Glomerular visceral epithelial cell (primary cell): ENCODE results near the gene PPFIBP1.
A peak's percentile ranks its signal among the peaks of the same experiment; 100 is the strongest.
"Not testable (repeated sequence)": the region's sequence is repeated elsewhere in the genome, so short reads cannot be mapped to it uniquely, and the experiment has no call there.

Experiments
- DNase-seq: peaks from one replicate; pipeline ENCODE4 v3.0.0-alpha.2; 2016; ENCODE audit errors: extremely low spot score

PPFIBP1 gene

DNA sequence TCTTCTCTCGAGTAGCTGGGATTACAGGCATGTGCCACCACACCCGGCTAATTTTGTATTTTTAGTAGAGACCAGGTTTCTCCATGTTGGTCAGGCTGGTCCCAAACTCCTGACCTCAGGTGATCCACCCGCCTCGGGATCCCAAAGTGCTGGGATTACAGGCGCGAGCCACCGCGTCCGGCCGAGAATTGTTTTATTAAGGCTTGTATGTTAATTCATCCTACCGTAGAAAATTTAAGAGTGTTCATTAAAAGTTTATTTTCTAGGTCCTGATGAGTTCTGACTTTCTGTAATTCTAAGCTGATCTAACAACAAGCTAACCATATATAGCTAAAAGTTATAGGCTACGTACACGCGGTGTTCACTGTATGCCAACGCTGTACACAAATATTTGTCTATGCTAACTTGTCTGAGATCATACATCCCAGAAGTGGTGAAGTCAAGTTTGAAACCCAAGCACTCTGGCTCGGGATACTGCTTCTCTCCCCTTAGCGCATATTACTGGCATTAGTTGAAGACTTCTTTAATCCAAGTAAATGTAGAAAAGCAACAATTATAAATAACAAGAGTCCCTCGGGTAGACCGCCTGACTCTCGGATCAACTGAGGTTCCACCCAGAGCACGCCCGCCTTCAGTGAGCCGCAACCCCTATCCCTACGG is 186.1 kb downstream of the PPFIBP1 start:
- DNase-seq = peak; percentile 28

DNA sequence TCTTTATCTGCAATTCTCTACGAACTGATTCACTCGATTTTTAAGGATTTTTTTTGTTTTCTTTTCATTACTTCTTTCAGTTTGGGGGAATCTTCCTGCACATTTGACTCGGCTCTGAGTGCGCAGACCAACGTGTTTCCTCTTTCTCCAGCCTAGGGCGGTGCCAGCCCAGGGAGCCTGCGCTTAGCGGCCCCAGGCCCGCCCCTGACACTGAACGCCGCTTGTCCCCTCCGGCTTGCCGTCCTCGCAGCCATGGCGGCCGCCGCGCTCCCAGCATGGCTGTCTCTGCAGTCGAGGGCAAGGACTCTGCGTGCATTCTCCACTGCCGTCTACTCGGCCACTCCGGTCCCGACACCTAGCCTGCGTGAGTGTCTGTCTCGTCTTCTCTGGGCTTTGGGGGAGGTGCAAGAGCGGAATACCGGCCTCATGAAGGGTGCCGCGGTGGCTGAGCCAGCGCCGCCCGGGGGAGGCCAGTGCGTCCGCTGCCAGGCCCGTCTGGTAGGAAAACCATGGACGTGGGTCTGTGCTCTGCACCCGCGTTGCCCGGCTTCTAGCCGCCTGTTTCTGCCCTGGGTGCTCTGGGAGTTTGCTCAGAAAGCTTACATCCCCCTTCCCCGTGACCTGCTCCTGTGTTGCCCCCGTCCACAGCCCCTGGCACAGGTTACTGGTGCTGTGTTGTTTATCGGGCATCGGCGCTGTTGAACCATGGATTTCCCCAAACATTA is 186.7 kb downstream of the PPFIBP1 start, which contains the start of gene MRPS35:
TSS of gene MRPS35 (plus strand) at position 241 of the 725 bp plus-strand sequence. CDS start at position 253, 12 bp downstream.
- peak; percentile 86 for DNase-seq

DNA sequence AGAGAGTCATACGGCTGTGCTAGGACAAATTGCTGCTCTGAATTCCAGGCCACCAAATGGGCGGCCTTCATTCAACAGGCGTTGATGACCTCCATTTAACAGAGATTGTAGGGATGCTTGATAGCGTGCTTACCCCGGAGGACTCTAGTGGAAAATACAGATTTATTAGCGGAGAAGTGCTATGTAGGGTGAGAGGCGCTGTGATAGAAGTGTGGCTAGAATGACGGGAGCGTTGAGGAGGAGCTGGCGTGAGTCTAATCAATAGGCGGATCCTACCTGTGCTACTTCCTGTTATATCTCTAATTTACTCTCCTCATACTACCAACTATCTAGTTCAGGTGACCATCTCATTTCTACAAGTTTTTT is 187.3 kb downstream of the PPFIBP1 start:
- no peak for DNase-seq

DNA sequence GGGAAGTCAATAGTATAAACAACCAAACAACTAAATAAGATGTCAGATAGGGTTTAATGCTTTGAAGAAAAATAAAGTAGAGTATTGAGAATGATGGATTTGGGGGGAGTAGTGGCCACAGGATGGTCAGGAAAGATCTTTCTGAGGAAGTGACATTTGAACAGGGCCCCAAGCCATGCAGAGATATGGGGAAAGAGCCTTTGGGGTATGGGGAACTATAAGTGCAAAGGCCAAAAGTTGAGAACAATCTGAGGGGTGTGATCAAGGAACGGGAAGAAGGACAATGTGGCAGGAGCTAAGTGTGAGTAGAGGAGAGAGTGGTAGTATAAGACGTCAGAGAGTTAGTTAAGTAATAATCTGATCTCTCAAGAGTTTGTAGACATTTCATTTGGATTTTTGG is 188.0 kb downstream of the PPFIBP1 start:
- no peak for DNase-seq

DNA sequence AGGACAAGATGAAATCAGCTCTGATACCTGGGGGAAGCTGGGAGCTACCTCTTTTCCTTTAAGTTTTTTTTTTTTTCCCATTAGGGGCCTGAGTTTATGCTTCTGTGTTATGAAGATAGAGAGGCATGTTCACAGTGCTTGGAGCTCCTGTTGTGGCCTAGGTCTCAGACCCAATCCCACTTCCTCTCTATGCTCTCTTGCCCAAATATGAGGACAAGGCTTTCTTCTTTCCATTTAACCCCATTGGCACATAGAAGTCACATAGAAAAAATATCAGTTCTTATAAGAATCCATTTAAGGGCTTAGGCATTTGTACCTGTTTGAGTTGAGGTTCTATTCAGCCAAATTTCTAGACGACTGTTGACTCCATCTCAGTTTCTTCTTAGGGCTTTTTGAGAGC is 199.2 kb downstream of the PPFIBP1 start:
- DNase-seq = no peak

DNA sequence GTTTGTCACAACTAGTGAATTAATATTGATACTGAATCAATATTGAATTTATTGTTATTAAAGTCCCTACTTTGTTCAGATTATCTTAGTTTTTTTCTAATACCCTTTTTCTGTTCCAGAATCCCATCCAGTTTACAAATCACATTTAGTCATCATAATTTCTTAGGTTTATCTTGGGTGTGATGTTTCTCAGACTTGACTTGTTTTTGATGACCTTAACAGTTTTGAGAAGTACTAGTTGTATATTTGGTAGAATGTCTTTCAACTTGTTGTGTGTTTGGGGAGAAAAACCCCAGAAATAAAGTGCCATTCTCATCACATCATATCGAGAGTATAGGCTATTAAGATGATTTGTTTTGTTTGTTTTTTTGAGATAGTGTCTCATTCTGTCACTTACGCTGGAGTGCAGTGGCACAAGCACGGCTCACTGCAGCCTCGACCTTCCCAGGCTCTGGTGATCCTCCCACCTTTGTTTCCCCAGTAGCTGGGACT is 206.1 kb downstream of the PPFIBP1 start:
- no peak for DNase-seq

DNA sequence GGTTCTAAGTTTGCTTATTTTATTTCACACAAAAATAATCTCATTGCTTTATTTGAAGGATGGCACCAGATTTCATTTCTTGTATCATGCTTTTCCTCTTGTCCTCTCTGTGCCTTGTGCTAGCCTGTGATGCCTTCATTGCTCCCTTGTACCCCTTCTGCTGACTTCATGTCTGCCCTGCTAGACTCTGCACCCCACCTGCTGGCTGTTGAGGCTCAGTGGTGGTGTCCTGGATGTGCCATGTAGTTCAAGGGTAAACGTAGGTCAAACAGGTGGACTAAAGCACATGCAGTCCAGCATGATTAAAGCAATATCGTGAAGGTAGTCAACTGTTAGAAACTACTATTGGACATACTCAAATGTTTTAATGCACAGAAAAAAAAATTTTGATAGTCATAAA is 208.3 kb downstream of the PPFIBP1 start:
- no peak for DNase-seq

DNA sequence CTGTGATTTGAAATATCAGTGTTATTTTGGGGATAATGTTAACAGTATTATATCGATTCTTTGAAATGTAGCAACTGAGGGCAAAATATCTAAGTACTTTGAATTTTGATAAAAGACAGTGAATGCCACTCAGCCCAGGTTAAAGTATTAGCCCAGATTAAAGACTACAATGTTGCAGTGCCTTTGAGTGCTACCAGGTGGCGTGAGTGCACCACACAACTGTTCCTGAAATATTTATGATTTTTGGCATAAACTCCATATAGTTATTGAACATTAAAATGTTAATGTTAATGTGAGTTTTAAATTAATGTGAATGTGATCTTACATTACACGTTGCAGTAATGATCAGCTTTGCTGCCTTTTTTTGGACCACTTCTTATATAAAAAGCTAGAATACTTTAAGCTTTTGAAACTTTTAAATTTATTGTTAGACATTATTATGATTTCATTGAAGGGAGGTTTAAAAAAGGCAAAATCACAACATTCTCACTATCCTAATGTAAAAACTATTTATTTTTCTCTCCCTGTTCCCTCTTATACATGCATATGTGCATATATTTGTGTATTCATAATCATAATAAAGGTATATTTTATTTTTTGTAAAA is 209.1 kb downstream of the PPFIBP1 start:
- DNase-seq = peak; percentile 49

DNA sequence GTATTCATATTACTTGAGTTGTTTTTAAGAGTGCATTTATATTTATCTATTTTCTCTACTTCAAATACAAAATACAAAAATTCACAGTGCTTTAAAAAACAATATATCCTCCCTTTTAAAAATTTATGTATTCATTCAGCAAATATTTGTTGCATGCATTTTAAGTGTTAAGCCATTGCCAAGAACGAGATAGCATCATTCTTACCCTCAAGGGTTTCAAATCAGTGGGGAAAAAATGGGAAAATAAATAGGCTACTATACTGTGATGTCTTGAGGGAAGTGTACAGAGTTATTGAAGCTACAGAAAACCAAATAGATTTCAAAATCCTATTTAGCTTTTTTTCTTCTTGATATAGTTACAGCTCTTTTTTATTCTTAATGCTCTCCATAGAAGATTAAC is 209.8 kb downstream of the PPFIBP1 start:
- no peak for DNase-seq

DNA sequence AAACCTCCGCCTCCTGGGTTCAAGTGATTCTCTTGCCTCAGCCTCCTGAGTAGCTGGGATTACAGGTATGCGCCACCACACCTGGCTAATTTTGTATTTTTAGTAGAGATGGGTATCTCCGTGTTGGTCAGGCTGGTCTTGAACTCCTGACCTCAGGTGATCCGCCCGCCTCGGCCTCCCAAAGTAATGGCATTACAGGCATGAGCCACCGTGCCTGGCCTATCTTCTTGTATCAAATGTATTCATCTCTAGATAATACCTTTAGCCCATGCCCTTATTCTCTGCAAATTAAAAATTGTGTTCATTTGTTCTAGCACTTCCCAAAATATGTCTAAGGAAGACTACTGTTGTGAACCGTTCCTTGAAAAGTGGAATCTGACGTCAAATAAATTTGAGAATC is 210.3 kb downstream of the PPFIBP1 start:
- DNase-seq = not testable (repeated sequence)

DNA sequence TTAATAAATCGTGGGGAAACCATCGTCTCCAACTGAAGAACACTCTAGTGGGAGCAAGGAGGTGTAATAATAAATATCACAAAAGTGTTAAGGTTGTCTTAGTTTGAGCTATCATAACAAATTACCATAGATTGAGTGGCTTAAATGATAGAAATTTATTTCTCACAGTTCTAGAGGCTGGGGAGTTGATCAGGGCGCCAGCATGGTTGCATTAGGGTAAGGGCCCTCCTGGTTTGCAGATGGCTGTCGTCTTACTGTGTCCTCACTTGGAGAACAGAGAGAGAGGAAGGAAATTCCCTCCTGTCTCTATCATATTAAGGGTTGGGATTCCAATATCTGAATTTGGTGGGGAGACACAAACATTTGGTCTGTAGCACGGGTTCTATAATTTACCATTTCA is 219.6 kb downstream of the PPFIBP1 start:
- DNase-seq = no peak
